Nephron (organoid): Measurements from ENCODE around the gene CA5A.
A peak's percentile ranks its signal among the peaks of the same experiment; 100 is the strongest.
"Not testable (repeated sequence)": the region's sequence is repeated elsewhere in the genome, so short reads cannot be mapped to it uniquely, and the experiment has no call there.

Experiments used
- H3K27ac Mint-ChIP-seq, 3 experiments: 2 replicates each; pipeline ENCODE4 v1.8.0; 2020; ENCODE audit warnings: mixed read lengths in 3 of 3, mild to moderate bottlenecking in 2 of 3, moderate library complexity in 1 of 3
- H3K27me3 Mint-ChIP-seq: 2 replicates; pipeline ENCODE4 v1.8.0; 2021; ENCODE audit warnings: low read depth, mild to moderate bottlenecking, moderate library complexity, mixed read lengths
- H3K36me3 Mint-ChIP-seq: 2 replicates; pipeline ENCODE4 v1.8.0; 2020; ENCODE audit warnings: low read depth, mixed read lengths
- H3K4me1 Mint-ChIP-seq: 2 replicates; pipeline ENCODE4 v1.8.0; 2020; ENCODE audit warnings: mixed read lengths
- H3K4me3 Mint-ChIP-seq, 3 experiments: 2 replicates each; pipeline ENCODE4 v1.8.0; 2020; ENCODE audit warnings: mild to moderate bottlenecking in 3 of 3, mixed read lengths in 3 of 3, moderate library complexity in 2 of 3
- H3K9me3 Mint-ChIP-seq: 2 replicates; pipeline ENCODE4 v1.8.0; 2020; ENCODE audit warnings: mixed read lengths
- CTCF ChIP-seq, 3 experiments: fragments of 200-600 bp; sonication (generic); IDR thresholded peaks; one replicate each; pipeline ENCODE4 v1.5.0; 2021; ENCODE audit warnings: antibody characterized with exemption in 3 of 3; ENCODE audit not compliant: unreplicated experiment in 3 of 3

CA5A gene

GRCh38 chr16:87861300-87862099 is 74.8 kb downstream of the CA5A start:
- not testable (repeated sequence) for H3K9me3 Mint-ChIP-seq, H3K4me3 Mint-ChIP-seq, H3K36me3 Mint-ChIP-seq
- Mint-ChIP-seq H3K4me1 (peaks cover 50% of the 10 kb centered on the region), H3K27me3 (peaks cover 16% of the 10 kb centered on the region), H3K27ac (peak overlapping the region in 1 of 3 experiments; percentile 68)

- Mint-ChIP-seq H3K27ac (peak overlapping the region; percentile 65 to 93 (median 67)), H3K4me1 (peaks cover 45% of the 10 kb centered on the region), H3K36me3 (no peaks in the 10 kb centered on the region), H3K4me3 (peak overlapping the region; percentile 8 to 69 (median 20)), H3K27me3 (peaks cover 10% of the 10 kb centered on the region), H3K9me3 (no peaks in the 10 kb centered on the region)
- TF ChIP-seq CTCF (IDR thresholded peaks at IDR 0.05; ENCODE audit: unreplicated experiment in 3 of 3), result no peak
These were observed 75.6 kb downstream of the CA5A start for GRCh38 chr16:87860553-87861299.

DNA sequence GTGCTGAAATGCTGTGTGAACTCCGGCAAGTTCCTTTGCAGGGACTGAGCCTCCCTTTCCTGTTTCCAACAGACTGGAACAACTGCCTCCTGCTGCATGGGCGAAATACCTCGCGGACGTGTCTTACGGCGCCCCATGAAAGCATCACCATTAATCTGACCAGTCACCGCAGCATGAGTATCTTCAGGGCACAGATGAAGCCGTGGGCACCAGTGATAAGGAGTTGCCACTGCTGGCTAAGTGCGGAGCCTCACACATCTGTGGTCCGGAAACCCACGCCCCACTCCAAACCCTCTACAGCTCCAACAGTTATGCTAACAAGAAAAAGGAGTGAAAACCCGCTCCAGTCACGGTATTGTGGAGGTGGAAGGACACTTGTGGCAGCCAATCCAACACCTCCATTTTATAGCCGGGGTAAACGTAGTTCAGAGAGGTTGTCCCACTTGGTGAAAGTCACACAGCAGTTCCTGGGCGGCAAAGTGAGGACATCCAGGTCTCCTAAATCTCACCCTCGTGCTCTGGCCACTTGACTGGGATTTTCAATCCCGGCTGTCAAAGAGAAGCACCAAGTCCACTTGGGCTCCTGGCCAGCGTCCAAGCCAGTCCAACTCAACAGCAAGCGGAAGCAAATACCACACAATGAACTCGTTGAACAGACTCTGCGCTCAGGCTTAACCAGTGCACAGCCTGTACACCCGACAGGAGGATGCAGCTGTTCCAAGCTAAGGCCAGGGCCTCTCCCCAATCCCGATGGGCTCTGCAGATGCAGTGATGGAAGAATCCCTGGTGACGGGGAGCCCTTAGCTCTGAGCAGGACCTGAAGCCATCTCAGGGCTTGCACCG is 78.0 kb downstream of the CA5A start:
- Mint-ChIP-seq H3K4me1 (peaks cover 44% of the 10 kb centered on the region), H3K27ac (peak overlapping the region; percentile 34 to 71 (median 59)), H3K4me3 (peak overlapping the region in 2 of 3 experiments; percentile 10 to 34)
- not testable (repeated sequence) for H3K9me3 Mint-ChIP-seq, H3K27me3 Mint-ChIP-seq, H3K36me3 Mint-ChIP-seq

DNA sequence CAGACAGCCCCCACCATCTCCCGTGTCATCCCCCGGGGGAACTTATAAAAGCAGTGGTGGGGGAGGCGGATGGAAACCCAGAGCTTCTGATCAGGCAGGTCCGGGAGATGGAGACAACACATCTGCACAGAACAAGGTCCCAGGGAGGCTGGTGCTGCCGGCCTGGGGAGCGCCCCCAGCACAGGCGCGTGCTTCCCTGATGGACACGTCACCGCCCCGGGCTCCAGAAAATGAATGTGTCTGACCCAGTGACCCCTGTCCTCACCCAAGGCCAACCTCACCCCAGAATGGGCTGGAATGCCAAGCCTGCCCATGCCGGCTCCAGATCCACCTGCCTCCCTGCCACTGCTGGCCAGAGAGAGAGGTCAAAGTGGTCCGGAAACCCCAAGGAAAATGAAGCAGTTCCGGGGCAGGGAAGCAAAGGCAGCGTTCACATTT is 79.5 kb downstream of the CA5A start:
- no peaks in the 10 kb centered on the region for H3K36me3 Mint-ChIP-seq
- H3K27me3 Mint-ChIP-seq, result peaks cover 14% of the 10 kb centered on the region
- no peaks in the 10 kb centered on the region for H3K9me3 Mint-ChIP-seq
- peak overlapping the region; percentile 18 to 59 (median 37) for H3K27ac Mint-ChIP-seq
- H3K4me1 Mint-ChIP-seq, result peaks cover 55% of the 10 kb centered on the region
- no peak for TF ChIP-seq CTCF (IDR thresholded peaks at IDR 0.05; ENCODE audit: unreplicated experiment in 3 of 3)
- no peak overlapping the region for H3K4me3 Mint-ChIP-seq

DNA sequence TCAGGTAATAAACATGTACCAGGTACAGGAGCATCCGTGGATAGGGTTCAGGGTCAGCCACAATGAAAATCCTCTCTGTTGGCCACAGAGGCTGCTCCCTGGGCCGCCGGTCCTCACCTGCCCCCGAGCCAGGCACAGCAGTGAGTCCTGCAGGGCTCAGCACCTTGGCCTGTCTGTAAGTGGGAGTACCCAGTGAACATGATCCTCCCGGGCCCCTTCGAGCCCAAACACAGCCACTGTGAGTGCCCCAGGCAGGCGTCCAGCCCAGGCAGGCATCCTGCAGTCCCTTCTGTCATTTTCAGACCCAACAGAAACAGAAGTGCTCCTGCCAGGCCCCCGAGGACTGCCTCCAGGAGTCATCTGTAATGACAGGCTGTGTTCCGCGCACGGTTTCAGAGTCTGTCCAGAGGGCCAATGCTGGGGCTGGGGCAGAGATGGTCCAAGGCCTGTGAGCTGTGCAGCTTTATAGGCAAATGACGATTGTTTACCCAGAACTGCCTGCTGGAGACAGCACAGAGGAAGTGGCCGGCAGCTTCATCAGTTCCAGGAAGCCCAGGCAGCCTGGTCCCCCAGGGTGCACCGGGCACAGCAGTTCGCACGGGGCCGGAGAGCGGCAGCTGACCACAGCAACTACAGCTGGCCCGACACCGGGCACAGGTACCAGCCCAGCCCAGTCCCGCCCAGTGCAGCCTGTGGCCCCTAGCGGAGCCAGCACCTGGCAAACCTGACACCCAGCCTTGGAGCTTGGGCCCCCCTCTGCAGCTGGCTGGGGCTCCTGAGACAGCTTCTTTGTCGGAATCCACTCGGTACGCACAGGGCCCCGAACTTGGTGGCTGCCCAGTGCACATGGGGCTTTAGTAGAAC is 80.2 kb downstream of the CA5A start:
- Mint-ChIP-seq H3K27ac (peak overlapping the region in 2 of 3 experiments; percentile 18 to 59), H3K27me3 (peaks cover 14% of the 10 kb centered on the region), H3K36me3 (no peaks in the 10 kb centered on the region), H3K4me3 (no peak overlapping the region), H3K4me1 (peaks cover 57% of the 10 kb centered on the region), H3K9me3 (no peaks in the 10 kb centered on the region)
- no peak for TF ChIP-seq CTCF (IDR thresholded peaks at IDR 0.05; ENCODE audit: unreplicated experiment in 3 of 3)

- H3K4me3 Mint-ChIP-seq, result no peak overlapping the region
- H3K36me3 Mint-ChIP-seq, result no peaks in the 10 kb centered on the region
- no peak for TF ChIP-seq CTCF (IDR thresholded peaks at IDR 0.05; ENCODE audit: unreplicated experiment in 3 of 3)
- peaks cover 14% of the 10 kb centered on the region for H3K27me3 Mint-ChIP-seq
- H3K9me3 Mint-ChIP-seq, result no peaks in the 10 kb centered on the region
- H3K27ac Mint-ChIP-seq, result no peak overlapping the region
- H3K4me1 Mint-ChIP-seq, result peaks cover 56% of the 10 kb centered on the region
These were observed 81.2 kb downstream of the CA5A start for GRCh38 chr16:87854907-87855683.
